ENCODE data around the gene SCYL1.

SCYL1 gene

GRCh38 chr11:65493367-65494176 lies 31.3 kb upstream of the SCYL1 start:
- peak; percentile 75 for DNase-seq (ENCODE audit: low spot score)

- DNase-seq (ENCODE audit: low spot score), result no peak
These were observed 28.4 kb upstream of the SCYL1 start for GRCh38 chr11:65496304-65497140.

- peak; percentile 93 for DNase-seq (ENCODE audit: low spot score)
These were observed 27.5 kb upstream of the SCYL1 start for GRCh38 chr11:65497141-65498041.

- DNase-seq (ENCODE audit: low spot score), result no peak
These were observed 26.7 kb upstream of the SCYL1 start for GRCh38 chr11:65498042-65498726.

GRCh38 chr11:65498727-65498976 lies 26.2 kb upstream of the SCYL1 start:
- no peak for DNase-seq (ENCODE audit: low spot score)

GRCh38 chr11:65498977-65499712 lies 25.7 kb upstream of the SCYL1 start, which contains the start of gene MALAT1:
Gene MALAT1 (plus strand): TSS chr11:65499045.
- peak; percentile 72 for DNase-seq (ENCODE audit: low spot score)

- no peak for DNase-seq (ENCODE audit: low spot score)
These were observed 25.0 kb upstream of the SCYL1 start for GRCh38 chr11:65499713-65500386.

GRCh38 chr11:65500387-65501185 lies 24.3 kb upstream of the SCYL1 start:
- DNase-seq (ENCODE audit: low spot score), result no peak

- DNase-seq (ENCODE audit: low spot score), result no peak
These were observed 23.8 kb upstream of the SCYL1 start for GRCh38 chr11:65501186-65501471.

- DNase-seq (ENCODE audit: low spot score), result no peak
These were observed 23.2 kb upstream of the SCYL1 start for GRCh38 chr11:65501472-65502273.

GRCh38 chr11:65502274-65502554 lies 22.7 kb upstream of the SCYL1 start:
- DNase-seq (ENCODE audit: low spot score), result no peak

GRCh38 chr11:65502555-65503367 lies 22.1 kb upstream of the SCYL1 start:
- no peak for DNase-seq (ENCODE audit: low spot score)

- no peak for DNase-seq (ENCODE audit: low spot score)
These were observed 21.4 kb upstream of the SCYL1 start for GRCh38 chr11:65503368-65503948.

- DNase-seq (ENCODE audit: low spot score), result no peak
These were observed 20.8 kb upstream of the SCYL1 start for GRCh38 chr11:65503949-65504673.

- no peak for DNase-seq (ENCODE audit: low spot score)
These were observed 20.0 kb upstream of the SCYL1 start for GRCh38 chr11:65504674-65505465.

GRCh38 chr11:65505466-65506289 lies 19.2 kb upstream of the SCYL1 start:
- no peak for DNase-seq (ENCODE audit: low spot score)

All from GM03348 (cell line).